ENCODE data around the gene FITM1. TPM values are rescaled to one million over a fixed set of nuclear protein-coding genes. Genes with fewer than 3 reads are reported as not detected.

The FITM1 gene
- polyA plus RNA-seq, 2 of the 4 experiments (the other 2 are of a cell fraction) = 0.06 TPM; not detected in 1

DNA sequence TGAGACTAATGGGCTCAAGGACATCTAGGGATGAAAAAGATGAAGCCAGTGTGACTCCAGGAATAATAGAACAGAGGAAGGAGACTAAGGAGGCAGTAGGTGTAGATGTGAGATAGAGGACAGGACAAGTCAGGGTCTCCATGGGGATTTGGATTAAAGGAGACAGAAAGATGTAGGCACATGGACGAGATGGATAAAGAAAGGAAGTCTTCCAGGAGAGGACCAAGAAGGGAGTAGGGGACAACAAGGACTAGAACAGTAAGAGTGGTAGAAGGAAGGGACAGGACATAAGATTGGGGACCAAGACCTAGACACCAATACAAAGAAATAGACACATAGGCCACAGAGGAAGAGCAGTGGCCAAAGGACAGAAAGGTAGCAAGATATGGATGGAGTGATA lies 43.5 kb upstream of the FITM1 start:
- TF ChIP-seq ESRRA (IDR thresholded peaks at IDR 0.05; ENCODE audit: borderline replicate concordance, low read length) = no peak
- TF ChIP-seq, protein P1, sequence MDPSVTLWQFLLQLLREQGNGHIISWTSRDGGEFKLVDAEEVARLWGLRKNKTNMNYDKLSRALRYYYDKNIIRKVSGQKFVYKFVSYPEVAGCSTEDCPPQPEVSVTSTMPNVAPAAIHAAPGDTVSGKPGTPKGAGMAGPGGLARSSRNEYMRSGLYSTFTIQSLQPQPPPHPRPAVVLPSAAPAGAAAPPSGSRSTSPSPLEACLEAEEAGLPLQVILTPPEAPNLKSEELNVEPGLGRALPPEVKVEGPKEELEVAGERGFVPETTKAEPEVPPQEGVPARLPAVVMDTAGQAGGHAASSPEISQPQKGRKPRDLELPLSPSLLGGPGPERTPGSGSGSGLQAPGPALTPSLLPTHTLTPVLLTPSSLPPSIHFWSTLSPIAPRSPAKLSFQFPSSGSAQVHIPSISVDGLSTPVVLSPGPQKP (IDR thresholded peaks at IDR 0.05; ENCODE audit: low read depth, low read length) = no peak
- no peak for TF ChIP-seq EHF (CRISPR knock-in tag; IDR thresholded peaks at IDR 0.05)
- TF ChIP-seq, protein P2, sequence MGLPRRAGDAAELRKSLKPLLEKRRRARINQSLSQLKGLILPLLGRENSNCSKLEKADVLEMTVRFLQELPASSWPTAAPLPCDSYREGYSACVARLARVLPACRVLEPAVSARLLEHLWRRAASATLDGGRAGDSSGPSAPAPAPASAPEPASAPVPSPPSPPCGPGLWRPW (IDR thresholded peaks at IDR 0.05) = no peak
- no peak for TF ChIP-seq ZSCAN20 (CRISPR knock-in tag; IDR thresholded peaks at IDR 0.05)
- no peak for TF ChIP-seq ZC3H11A (IDR thresholded peaks at IDR 0.05)
- no peak for TF ChIP-seq JUNB (IDR thresholded peaks at IDR 0.05)
- TF ChIP-seq, protein P3, sequence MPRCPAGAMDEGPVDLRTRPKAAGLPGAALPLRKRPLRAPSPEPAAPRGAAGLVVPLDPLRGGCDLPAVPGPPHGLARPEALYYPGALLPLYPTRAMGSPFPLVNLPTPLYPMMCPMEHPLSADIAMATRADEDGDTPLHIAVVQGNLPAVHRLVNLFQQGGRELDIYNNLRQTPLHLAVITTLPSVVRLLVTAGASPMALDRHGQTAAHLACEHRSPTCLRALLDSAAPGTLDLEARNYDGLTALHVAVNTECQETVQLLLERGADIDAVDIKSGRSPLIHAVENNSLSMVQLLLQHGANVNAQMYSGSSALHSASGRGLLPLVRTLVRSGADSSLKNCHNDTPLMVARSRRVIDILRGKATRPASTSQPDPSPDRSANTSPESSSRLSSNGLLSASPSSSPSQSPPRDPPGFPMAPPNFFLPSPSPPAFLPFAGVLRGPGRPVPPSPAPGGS (IDR thresholded peaks at IDR 0.05) = no peak
- TF ChIP-seq CBX8 (IDR thresholded peaks at IDR 0.05) = no peak
- TF ChIP-seq FOXS1 (CRISPR knock-in tag; IDR thresholded peaks at IDR 0.05) = no peak
- ChIA-PET POLR2A (no interaction called here), CTCF (interaction anchor here (1.3 to 8.4 kb wide), 6 partner anchors 12 to 110 kb away, joined by 3 to 106 read pairs (median 10); no protein-coding TSS in a partner anchor)
- no peak overlapping the region for H3K27ac ChIP-seq
- FAIRE-seq (no peak), DNase-seq (ENCODE audit: low read depth in 1 of 2, low spot score in 1 of 2) (no peak), ATAC-seq (no peak)
- H3K9me3 ChIP-seq = no peaks in the 10 kb centered on the region
- no peaks in the 10 kb centered on the region; the same call in 1 of the 3 replicates for H3K4me1 ChIP-seq
- 39% methylated on average over 1 of the region's 1 CpG for WGBS (ENCODE audit: missing lambda C conversion rate)
- no peak overlapping the region for H3K4me3 ChIP-seq
- H3K4me2 ChIP-seq = no peak overlapping the region

DNA sequence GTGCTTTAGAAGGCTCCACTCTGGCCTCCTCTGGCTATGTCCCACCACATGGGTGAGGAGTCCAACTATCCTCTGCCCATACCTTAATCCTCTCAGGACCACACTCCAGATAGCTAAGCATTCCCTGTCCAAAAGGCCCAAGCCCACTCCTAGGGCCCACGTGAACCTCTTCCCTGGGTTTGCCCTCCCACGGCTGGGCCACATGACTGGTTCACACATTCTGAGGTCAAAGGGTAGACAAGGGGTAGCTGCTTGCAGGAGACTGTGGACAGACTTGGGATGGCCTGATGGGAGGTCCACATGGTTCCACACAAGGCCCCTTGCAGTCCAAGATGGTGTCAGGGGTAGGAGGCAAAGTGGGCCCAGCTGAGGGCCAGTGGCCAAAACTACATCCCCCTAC lies 42.4 kb upstream of the FITM1 start:
- FAIRE-seq = no peak
- 69% methylated on average over 2 of the region's 2 CpGs for WGBS (ENCODE audit: missing lambda C conversion rate)

DNA sequence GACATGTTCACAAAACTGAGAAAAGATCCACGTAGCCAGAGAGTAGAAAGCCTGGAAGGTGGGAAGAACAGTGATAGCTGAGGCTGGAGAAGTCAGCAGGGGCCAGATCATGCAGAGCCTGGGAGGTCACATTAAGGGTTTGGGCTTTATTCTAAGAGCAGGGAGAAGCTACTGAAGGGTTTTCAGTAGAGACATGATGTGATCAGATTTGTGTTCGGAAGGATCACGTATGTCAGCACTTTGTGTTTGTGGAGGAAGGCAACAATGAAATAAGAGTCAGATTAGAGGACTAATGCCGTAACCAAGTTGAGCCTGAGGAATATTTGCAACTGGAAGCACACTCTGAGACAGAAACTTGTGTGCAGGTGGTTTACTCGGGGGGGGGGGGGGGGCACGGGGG lies 40.6 kb upstream of the FITM1 start:
- DNase-seq (ENCODE audit: low read depth in 1 of 2, low spot score in 1 of 2) = no peak
- no peak for FAIRE-seq
- ATAC-seq = no peak
- CTCF ChIA-PET = interaction anchor here (0.6 to 12.6 kb wide), 19 partner anchors 9 to 115 kb away, joined by 3 to 405 read pairs (median 11); partner anchors contain the start of genes IRF9 and PSME1
- Histone ChIP-seq H3K9me3 (no peaks in the 10 kb centered on the region), H3K4me1 (peaks cover 9% of the 10 kb centered on the region), H3K4me3 (no peak overlapping the region), H3K4me2 (no peak overlapping the region), H3K27ac (no peak overlapping the region)
- TF ChIP-seq SREBF2 (IDR thresholded peaks at IDR 0.05) (no peak), RCOR1 (IDR thresholded peaks at IDR 0.05; ENCODE audit: low read depth, low read length) (no peak), POLR2AphosphoS2 (conservative IDR thresholded peaks at IDR 0.05; ENCODE audit: low read length) (no peak), ZFP36 (IDR thresholded peaks at IDR 0.05; ENCODE audit: borderline replicate concordance, partially characterized antibody) (no peak), TFCP2L1 (CRISPR knock-in tag; IDR thresholded peaks at IDR 0.05) (no peak), HOXA7 (CRISPR knock-in tag; IDR thresholded peaks at IDR 0.05) (no peak)
- POLR2A ChIA-PET = interaction anchor here (1.8 kb wide), 2 partner anchors 9 to 31 kb away, joined by 4 to 11 read pairs; no protein-coding TSS in a partner anchor
- WGBS (ENCODE audit: missing lambda C conversion rate) = 67% methylated on average over 4 of the region's 6 CpGs

More for the DNA sequence above, 42.4 kb upstream of the FITM1 start:
- DNase-seq (ENCODE audit: low read depth in 1 of 2, low spot score in 1 of 2) (no peak), ATAC-seq (no peak)
- no peaks in the 10 kb centered on the region for H3K9me3 ChIP-seq
- CTCF ChIA-PET = interaction anchor here (0.6 to 12.1 kb wide), 7 partner anchors 8 to 348 kb away, joined by 3 to 405 read pairs (median 3); no protein-coding TSS in a partner anchor
- POLR2A ChIA-PET = no interaction called here
- H3K4me2 ChIP-seq = no peak overlapping the region
- no peak overlapping the region for H3K27ac ChIP-seq
- peaks cover 2% of the 10 kb centered on the region for H3K4me1 ChIP-seq
- H3K4me3 ChIP-seq = no peak overlapping the region
- TF ChIP-seq EHMT2 (IDR thresholded peaks at IDR 0.05; ENCODE audit: low read depth) = no peak
- no peak for TF ChIP-seq SMC3 (IDR thresholded peaks at IDR 0.05)
- TF ChIP-seq, protein P4, sequence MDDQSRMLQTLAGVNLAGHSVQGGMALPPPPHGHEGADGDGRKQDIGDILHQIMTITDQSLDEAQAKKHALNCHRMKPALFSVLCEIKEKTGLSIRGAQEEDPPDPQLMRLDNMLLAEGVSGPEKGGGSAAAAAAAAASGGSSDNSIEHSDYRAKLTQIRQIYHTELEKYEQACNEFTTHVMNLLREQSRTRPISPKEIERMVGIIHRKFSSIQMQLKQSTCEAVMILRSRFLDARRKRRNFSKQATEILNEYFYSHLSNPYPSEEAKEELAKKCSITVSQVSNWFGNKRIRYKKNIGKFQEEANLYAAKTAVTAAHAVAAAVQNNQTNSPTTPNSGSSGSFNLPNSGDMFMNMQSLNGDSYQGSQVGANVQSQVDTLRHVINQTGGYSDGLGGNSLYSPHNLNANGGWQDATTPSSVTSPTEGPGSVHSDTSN (IDR thresholded peaks at IDR 0.05) = no peak
- TF ChIP-seq, protein P5, sequence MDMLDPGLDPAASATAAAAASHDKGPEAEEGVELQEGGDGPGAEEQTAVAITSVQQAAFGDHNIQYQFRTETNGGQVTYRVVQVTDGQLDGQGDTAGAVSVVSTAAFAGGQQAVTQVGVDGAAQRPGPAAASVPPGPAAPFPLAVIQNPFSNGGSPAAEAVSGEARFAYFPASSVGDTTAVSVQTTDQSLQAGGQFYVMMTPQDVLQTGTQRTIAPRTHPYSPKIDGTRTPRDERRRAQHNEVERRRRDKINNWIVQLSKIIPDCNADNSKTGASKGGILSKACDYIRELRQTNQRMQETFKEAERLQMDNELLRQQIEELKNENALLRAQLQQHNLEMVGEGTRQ (IDR thresholded peaks at IDR 0.05) = no peak
- no peak for TF ChIP-seq TFCP2L1 (CRISPR knock-in tag; IDR thresholded peaks at IDR 0.05)
- no peak for TF ChIP-seq RNF2 (IDR thresholded peaks at IDR 0.05; ENCODE audit: borderline replicate concordance, low read depth)
- TF ChIP-seq, protein P6, sequence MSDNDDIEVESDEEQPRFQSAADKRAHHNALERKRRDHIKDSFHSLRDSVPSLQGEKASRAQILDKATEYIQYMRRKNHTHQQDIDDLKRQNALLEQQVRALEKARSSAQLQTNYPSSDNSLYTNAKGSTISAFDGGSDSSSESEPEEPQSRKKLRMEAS (IDR thresholded peaks at IDR 0.05) = no peak
- TF ChIP-seq ZSCAN20 (CRISPR knock-in tag; IDR thresholded peaks at IDR 0.05) = no peak
- TF ChIP-seq JUNB (IDR thresholded peaks at IDR 0.05) = no peak

Measured in A549 (cell line).